OCI-LY7 (cell line): Measurements from ENCODE around the gene LPAR3. TPM values are rescaled to one million over a fixed set of nuclear protein-coding genes. Genes with fewer than 3 reads are reported as not detected.

Source experiments
- BruUV-seq: library from RNA; stranded (reverse); fragments of 400-500 nt; replicated peaks from 2 replicates; lab custom pipeline; 2021; lab: Mats Ljungman, UMichigan
- CTCF ChIA-PET: fragments of 300-600 bp; sonication (Branson Sonifier 250); formaldehyde crosslinking; loops from one replicate; lab custom pipeline; 2022; ENCODE audit warnings: antibody characterized with exemption; ENCODE audit not compliant: unreplicated experiment; lab: Charles Lee
- POLR2A ChIA-PET: fragments of 300-600 bp; sonication (Branson Sonifier 250); formaldehyde crosslinking; loops from one replicate; lab custom pipeline; 2022; ENCODE audit warnings: antibody characterized with exemption; lab: Charles Lee
- DNase-seq: peaks from one replicate; pipeline ENCODE4 v3.0.0-alpha.2; 2015; ENCODE audit warnings: low spot score
- H2AFZ ChIP-seq: fragments of 200-600 bp; sonication (generic), shearing (Covaris generic); 2 replicates; pipeline ENCODE4 v1.6.1; 2014; ENCODE audit warnings: mild to moderate bottlenecking, antibody characterized with exemption, low read length, moderate library complexity
- H3K27ac ChIP-seq: fragments of 200-600 bp; sonication (generic); 2 replicates; pipeline ENCODE4 v1.5.1; 2014; ENCODE audit warnings: mixed run types, low read depth, mild to moderate bottlenecking, moderate library complexity, low read length, inconsistent platforms; ENCODE audit not compliant: poor library complexity, severe bottlenecking
- H3K36me3 ChIP-seq: fragments of 200-600 bp; sonication (generic); 2 replicates; pipeline ENCODE4 v1.6.1; 2014; ENCODE audit warnings: mild to moderate bottlenecking, antibody characterized with exemption, low read length, moderate library complexity, mixed read lengths; ENCODE audit not compliant: insufficient read depth
- H3K4me1 ChIP-seq: fragments of 200-600 bp; sonication (generic); 2 replicates; pipeline ENCODE4 v1.5.1; 2014; ENCODE audit warnings: mild to moderate bottlenecking, low read length; ENCODE audit not compliant: insufficient read depth, poor library complexity, severe bottlenecking
- H3K4me2 ChIP-seq: fragments of 200-600 bp; sonication (generic); 2 replicates; pipeline ENCODE4 v1.6.1; 2014; ENCODE audit warnings: mild to moderate bottlenecking, low read length
- H3K4me3 ChIP-seq: fragments of 200-600 bp; sonication (generic); 2 replicates; pipeline ENCODE4 v1.5.1; 2014; ENCODE audit warnings: mild to moderate bottlenecking, low read depth, low read length; ENCODE audit not compliant: poor library complexity, severe bottlenecking
- H3K79me2 ChIP-seq: fragments of 200-600 bp; sonication (generic); 2 replicates; pipeline ENCODE4 v1.6.1; 2016; ENCODE audit warnings: low read depth, mild to moderate bottlenecking, low read length, moderate library complexity, mixed read lengths; ENCODE audit not compliant: insufficient read depth
- H3K9me2 ChIP-seq: fragments of 200-600 bp; sonication (generic); 2 replicates; pipeline ENCODE4 v1.6.1; 2016; ENCODE audit warnings: mild to moderate bottlenecking, low read length, mixed read lengths; ENCODE audit not compliant: insufficient read depth
- H3K9me3 ChIP-seq: fragments of 200-600 bp; sonication (generic); 2 replicates; pipeline ENCODE4 v1.6.1; 2014; ENCODE audit warnings: mild to moderate bottlenecking, mixed run types, low read length, mixed read lengths
- H4K20me1 ChIP-seq: fragments of 200-600 bp; sonication (generic); 2 replicates; pipeline ENCODE4 v1.6.1; 2014; ENCODE audit warnings: mild to moderate bottlenecking, antibody characterized with exemption, low read length, moderate library complexity, mixed read lengths; ENCODE audit not compliant: insufficient read depth
- CTCF ChIP-seq: fragments of 200-600 bp; sonication (generic); conservative IDR thresholded peaks from 2 replicates; pipeline ENCODE4 v1.5.1; 2014; ENCODE audit warnings: mild to moderate bottlenecking, antibody characterized with exemption, low read length, moderate library complexity, mixed read lengths
- EZH2phosphoT487 ChIP-seq: fragments of 200-600 bp; sonication (generic); IDR thresholded peaks from 2 replicates; pipeline ENCODE4 v1.6.1; 2018; ENCODE audit warnings: low read depth, borderline replicate concordance, mild to moderate bottlenecking, mixed run types, antibody characterized with exemption, low read length, moderate library complexity, mixed read lengths
- intact Hi-C: fragments of 100-400 bp; cut with micrococcal nuclease; formaldehyde crosslinking; loops from one replicate; pipeline ENCODE4 v1.10.0; 2022; ENCODE audit not compliant: unreplicated experiment
- total RNA-seq, 2 experiments: library from RNA; depleted of rRNA in 1 of 2; stranded (reverse); fragments of >200 nt in 1 of 2; shearing (Covaris generic) in 1 of 2; gene quantifications; 2 replicates each; pipeline ENCODE4 v1.2.3, GENCODE V29; 2014 to 2022

LPAR3 gene
- total RNA-seq, 2 experiments from 2014 or later = not detected

GRCh38 chr1:84830136-84830535 lies 62.9 kb downstream of the LPAR3 start:
- H3K9me2 ChIP-seq = no peaks in the 10 kb centered on the region
- ChIA-PET POLR2A (no interaction called here), CTCF (no interaction called here)
- H3K9me3 ChIP-seq = no peaks in the 10 kb centered on the region
- no peaks in the 10 kb centered on the region for H4K20me1 ChIP-seq
- TF ChIP-seq EZH2phosphoT487 = no peak
- no peak for TF ChIP-seq CTCF
- no peak overlapping the region for H3K27ac ChIP-seq
- H2AFZ ChIP-seq = no peak overlapping the region
- BruUV-seq = no TSS peak
- H3K79me2 ChIP-seq = no peaks in the 10 kb centered on the region
- H3K4me1 ChIP-seq = no peaks in the 10 kb centered on the region
- no peaks in the 10 kb centered on the region for H3K36me3 ChIP-seq
- no peak for DNase-seq
- intact Hi-C loops = no loop called here
- no peak overlapping the region for H3K4me3 ChIP-seq
- no peak overlapping the region for H3K4me2 ChIP-seq

GRCh38 chr1:84827976-84828375 lies 65.0 kb downstream of the LPAR3 start:
- intact Hi-C loops = no loop called here
- BruUV-seq = no TSS peak
- Histone ChIP-seq H3K4me1 (no peaks in the 10 kb centered on the region), H3K27ac (no peak overlapping the region), H4K20me1 (no peaks in the 10 kb centered on the region), H3K79me2 (no peaks in the 10 kb centered on the region), H2AFZ (no peak overlapping the region), H3K36me3 (no peaks in the 10 kb centered on the region), H3K9me2 (no peaks in the 10 kb centered on the region), H3K4me2 (no peak overlapping the region), H3K4me3 (no peak overlapping the region), H3K9me3 (no peaks in the 10 kb centered on the region)
- ChIA-PET POLR2A (interaction anchor here (0.7 to 1.5 kb wide), 3 partner anchors 32 to 747 kb away, joined by 3 read pairs; no protein-coding TSS in a partner anchor), CTCF (no interaction called here)
- DNase-seq = no peak
- TF ChIP-seq EZH2phosphoT487 (no peak), CTCF (no peak)

GRCh38 chr1:84827555-84827954 lies 65.5 kb downstream of the LPAR3 start:
- Histone ChIP-seq H3K4me1 (no peaks in the 10 kb centered on the region), H3K4me3 (no peak overlapping the region), H3K4me2 (no peak overlapping the region), H3K36me3 (no peaks in the 10 kb centered on the region), H3K79me2 (no peaks in the 10 kb centered on the region), H3K27ac (no peak overlapping the region), H3K9me2 (no peaks in the 10 kb centered on the region), H2AFZ (no peak overlapping the region), H4K20me1 (no peaks in the 10 kb centered on the region), H3K9me3 (no peaks in the 10 kb centered on the region)
- intact Hi-C loops = no loop called here
- POLR2A ChIA-PET = interaction anchor here (0.7 to 1.5 kb wide), 3 partner anchors 32 to 747 kb away, joined by 3 read pairs; no protein-coding TSS in a partner anchor
- no peak for DNase-seq
- BruUV-seq = no TSS peak
- CTCF ChIA-PET = no interaction called here
- TF ChIP-seq CTCF (no peak), EZH2phosphoT487 (no peak)
